Measurements from ENCODE around the gene CADPS2. TPM values are rescaled to one million over a fixed set of nuclear protein-coding genes. Genes with fewer than 3 reads are reported as not detected.

CADPS2 gene
- total RNA-seq, 1 experiment from 2014 or later: 1.3 TPM

DNA sequence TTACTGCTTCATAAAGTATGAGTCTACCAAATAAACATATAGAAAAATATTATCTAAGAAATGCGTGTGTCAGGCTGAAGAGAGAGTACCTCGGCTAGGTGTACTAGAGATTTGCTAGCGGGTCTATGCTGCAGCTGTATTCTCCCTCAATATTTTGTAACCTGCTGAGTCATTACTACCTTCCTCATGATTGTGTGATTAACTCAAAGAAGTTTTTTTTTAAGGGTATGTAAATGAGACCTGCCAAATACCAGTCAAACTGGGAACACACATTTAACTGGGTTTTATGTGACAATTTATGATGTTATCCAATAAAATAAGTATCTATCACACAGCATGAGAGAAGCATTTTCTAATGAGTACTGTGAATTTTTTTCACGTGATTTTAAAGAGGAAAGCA lies 367.8 kb downstream of the CADPS2 start:
- Histone ChIP-seq H3K4me3 (no peak overlapping the region), H3K27me3 (no peaks in the 10 kb centered on the region), H3K9me3 (no peaks in the 10 kb centered on the region), H3K36me3 (no peaks in the 10 kb centered on the region)
- DNase-seq: no peak

DNA sequence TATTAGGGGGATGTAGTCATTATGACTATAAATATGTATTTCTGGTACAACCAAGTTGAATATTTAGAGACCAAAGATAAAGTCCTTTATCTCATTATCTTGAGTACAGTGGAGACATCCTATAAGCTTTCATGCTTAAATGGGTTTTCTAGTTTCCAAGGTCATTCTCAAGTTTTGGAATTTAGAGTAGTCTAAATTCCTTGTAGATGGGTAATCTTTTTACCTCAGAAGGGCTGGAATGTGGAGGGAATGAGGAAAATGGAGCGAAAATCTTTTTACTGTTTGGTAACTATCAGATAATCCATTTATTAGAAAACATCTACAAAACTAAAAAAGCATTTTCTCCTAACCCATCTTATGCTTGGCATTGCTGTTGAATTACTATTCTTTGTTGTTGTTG lies 368.7 kb downstream of the CADPS2 start:
- Histone ChIP-seq H3K4me3 (no peak overlapping the region), H3K9me3 (no peaks in the 10 kb centered on the region), H3K27me3 (no peaks in the 10 kb centered on the region), H3K36me3 (no peaks in the 10 kb centered on the region)
- DNase-seq: no peak

DNA sequence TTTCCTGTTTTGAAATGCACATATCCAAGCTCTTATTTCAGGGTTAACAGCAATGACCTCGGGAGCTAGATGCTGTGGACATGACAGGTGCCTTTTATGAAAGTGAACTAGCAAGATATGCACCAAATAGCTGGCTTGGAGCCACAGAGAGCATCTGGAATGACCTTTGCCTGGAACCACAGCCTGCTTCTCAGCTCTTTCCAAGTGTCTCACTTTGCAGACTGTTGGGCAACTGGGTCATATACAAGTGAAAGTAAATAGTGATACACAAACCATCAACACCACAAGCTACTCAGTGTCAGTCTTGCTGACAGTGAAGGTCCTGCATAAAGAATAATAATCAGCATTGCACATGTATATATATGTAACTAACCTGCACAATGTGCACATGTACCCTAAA lies 370.9 kb downstream of the CADPS2 start:
- no peak for DNase-seq
- H3K9me3 ChIP-seq: no peaks in the 10 kb centered on the region
- H3K36me3 ChIP-seq: no peaks in the 10 kb centered on the region
- no peak overlapping the region for H3K4me3 ChIP-seq
- no peaks in the 10 kb centered on the region for H3K27me3 ChIP-seq

DNA sequence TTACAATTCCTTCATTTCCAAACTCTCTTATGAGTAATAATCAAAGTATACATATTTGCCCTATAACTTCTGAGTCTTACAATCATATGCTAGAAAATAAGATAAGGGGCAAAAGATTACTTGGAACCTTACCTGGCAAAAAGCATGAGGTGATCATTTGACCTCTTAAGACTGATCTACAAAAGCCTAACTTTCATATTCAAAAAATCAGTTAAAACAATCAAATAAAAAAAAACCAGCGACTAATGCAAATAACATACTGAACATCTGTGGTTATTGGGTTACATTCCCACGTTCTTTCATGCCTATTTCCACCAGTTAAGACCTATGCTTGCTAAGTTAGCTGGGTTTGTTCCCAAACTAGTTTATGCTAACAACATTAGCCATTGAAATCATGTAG lies 375.0 kb downstream of the CADPS2 start:
- no peak for DNase-seq
- Histone ChIP-seq H3K36me3 (no peaks in the 10 kb centered on the region), H3K9me3 (no peaks in the 10 kb centered on the region), H3K4me3 (no peak overlapping the region), H3K27me3 (no peaks in the 10 kb centered on the region)

DNA sequence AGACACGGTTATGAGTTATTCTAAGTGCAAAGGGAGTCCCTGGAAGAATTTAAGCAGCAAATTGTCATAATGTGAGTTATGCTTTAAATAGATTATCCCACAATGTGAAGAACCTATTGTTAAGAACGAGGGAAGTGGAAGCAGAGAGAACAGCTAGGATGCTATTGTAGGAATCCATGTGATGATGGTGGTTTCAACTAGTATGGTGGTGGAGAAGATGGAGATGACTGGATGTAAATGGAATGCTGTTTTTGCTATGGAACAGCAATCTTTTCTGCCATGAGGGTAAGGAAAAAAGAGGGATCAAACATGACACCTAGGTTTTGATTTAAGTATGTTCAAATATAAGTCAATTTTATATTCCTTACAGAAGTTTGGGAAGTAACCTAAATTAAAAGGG lies 378.7 kb downstream of the CADPS2 start:
- Histone ChIP-seq H3K4me3 (no peak overlapping the region), H3K36me3 (no peaks in the 10 kb centered on the region), H3K27me3 (no peaks in the 10 kb centered on the region), H3K9me3 (no peaks in the 10 kb centered on the region)
- no peak for DNase-seq

DNA sequence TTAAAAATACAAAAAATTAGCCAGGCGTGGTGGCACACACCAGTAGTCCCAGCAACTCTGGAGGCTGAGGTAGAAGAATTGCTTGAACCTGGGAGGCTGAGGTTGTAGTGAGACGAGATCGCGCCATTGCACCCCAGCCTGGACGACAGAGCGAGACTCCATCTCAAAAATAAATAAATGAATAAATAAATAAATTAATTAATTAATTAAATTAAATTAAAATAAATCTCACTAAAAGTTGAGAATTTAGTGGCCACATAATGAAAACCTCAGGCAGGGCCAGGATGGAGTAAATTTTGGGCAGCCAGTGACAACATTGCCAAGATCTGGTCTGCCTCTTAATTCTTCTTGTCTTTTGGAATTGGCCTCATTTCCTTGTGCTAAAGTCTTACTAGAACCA lies 394.3 kb downstream of the CADPS2 start:
- DNase-seq: no peak
- Histone ChIP-seq H3K27me3 (no peaks in the 10 kb centered on the region), H3K9me3 (no peaks in the 10 kb centered on the region), H3K36me3 (no peaks in the 10 kb centered on the region), H3K4me3 (no peak overlapping the region)

DNA sequence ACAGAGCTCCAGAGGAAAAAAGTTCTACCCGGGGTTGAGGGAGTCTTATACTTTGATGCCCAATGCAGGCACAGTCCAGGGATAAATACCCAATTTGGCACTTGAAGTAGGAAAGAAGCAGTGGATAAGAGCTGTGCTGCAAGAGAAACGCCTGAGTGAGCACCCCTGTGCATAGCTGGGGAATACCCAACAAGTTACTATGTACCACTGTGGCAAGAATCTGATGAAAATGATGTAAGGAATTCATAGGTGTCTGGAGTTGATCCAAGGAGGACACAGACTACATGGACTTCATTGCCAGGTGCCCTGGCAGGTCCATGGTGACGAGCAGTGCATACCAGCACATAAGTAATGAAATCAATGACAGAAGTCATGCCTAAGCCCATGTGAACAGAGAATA lies 398.0 kb downstream of the CADPS2 start:
- no peaks in the 10 kb centered on the region for H3K27me3 ChIP-seq
- H3K4me3 ChIP-seq: no peak overlapping the region
- DNase-seq: no peak
- no peaks in the 10 kb centered on the region for H3K36me3 ChIP-seq
- no peaks in the 10 kb centered on the region for H3K9me3 ChIP-seq

DNA sequence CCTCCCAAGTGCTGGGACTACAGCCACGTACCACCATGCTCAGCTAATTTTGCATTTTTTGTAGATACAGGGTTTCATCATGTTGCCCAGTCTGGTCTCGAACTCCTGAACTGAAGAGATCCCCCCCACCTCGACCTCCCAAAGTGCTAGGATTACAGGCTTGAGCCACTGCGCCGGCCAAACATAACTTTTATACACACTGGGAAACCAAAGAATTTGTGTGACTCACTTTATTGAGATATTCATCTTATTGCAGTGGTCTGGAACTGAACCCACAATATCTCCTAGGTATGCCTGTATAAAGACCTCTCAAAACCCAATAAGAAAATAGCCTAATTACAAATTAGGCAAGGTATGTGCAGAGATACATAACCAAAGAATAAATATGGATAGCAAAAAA lies 399.1 kb downstream of the CADPS2 start:
- DNase-seq: no peak
- no peaks in the 10 kb centered on the region for H3K36me3 ChIP-seq
- H3K4me3 ChIP-seq: no peak overlapping the region
- H3K27me3 ChIP-seq: no peaks in the 10 kb centered on the region
- H3K9me3 ChIP-seq: no peaks in the 10 kb centered on the region

DNA sequence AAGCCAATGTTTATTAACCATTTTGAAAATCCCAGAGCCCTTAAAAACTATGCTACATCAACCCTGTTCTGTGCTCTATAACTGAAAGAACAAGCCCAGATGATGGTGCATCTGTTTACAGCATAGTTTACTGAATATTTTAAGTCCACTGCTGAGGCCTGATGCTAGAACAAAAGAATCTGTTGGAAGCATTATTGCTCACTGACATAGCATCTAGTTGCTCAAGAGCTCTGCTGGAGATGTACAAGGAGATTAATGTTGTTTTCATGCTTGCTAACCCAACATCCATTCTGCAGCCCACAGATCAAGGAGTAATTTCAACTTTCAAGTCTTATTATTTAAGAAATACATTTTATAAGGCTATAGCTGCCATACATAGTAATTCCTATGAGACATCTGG lies 400.4 kb downstream of the CADPS2 start:
- no peaks in the 10 kb centered on the region for H3K9me3 ChIP-seq
- H3K27me3 ChIP-seq: no peaks in the 10 kb centered on the region
- H3K36me3 ChIP-seq: no peaks in the 10 kb centered on the region
- H3K4me3 ChIP-seq: no peak overlapping the region
- no peak for DNase-seq

DNA sequence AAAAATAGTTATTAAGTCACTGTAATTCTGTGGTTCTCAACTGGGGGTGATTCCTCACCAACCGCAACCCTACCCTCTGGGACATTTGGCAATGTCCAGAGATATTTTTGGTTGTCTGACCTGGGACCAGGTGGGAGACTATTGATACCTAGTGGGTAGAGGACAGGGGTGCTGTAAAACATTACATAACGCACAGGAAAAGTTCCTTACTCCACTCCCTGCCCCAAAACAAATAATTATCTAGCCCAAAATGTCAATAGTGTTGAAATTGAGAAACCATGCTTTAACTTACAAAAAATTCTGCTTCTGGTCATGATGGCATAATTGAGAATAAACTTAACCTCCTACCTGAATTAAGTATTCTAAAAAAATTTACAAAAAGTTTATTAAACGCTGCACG lies 404.0 kb downstream of the CADPS2 start:
- no peak overlapping the region for H3K4me3 ChIP-seq
- H3K36me3 ChIP-seq: no peaks in the 10 kb centered on the region
- no peaks in the 10 kb centered on the region for H3K9me3 ChIP-seq
- no peaks in the 10 kb centered on the region for H3K27me3 ChIP-seq
- DNase-seq: no peak

DNA sequence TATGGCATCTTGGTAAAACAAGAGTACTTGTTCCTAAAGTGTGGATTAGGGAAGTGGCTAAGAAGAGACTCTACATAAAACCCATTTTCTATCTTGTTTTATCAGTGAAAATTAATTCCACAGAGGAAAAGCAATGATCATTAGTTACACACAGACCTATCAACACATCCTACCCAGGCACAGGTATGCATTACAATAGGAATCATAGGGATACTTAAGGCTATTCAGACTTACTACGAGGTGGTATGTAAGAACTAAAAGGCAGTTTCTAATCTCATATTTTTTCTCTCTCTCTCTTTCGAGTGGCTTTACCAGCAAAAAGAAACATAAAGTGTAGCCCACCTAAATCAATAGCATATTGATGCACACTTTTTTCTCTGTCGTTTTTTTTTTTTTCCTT lies 415.4 kb downstream of the CADPS2 start:
- no peaks in the 10 kb centered on the region for H3K36me3 ChIP-seq
- no peak for DNase-seq
- H3K9me3 ChIP-seq: no peaks in the 10 kb centered on the region
- H3K27me3 ChIP-seq: no peaks in the 10 kb centered on the region
- no peak overlapping the region for H3K4me3 ChIP-seq

DNA sequence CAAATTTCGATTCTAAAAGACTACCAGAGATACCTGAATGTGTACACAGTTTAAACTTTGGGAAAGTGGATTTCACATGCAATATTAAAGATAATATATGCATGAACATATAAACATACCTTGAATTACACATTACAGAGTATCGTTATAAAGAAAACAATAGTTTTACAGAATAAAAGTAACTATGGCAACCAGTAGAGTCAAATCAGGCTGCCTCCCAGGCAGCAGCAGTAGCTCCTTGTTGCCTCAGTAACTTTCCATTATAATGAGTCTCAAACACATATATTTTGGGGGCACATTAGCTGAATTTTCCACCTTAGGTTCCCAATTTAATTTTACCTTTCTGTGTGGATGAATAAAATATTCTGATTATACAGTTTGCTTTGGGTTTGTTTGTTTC lies 417.3 kb downstream of the CADPS2 start:
- no peak for DNase-seq
- H3K36me3 ChIP-seq: no peaks in the 10 kb centered on the region
- no peaks in the 10 kb centered on the region for H3K9me3 ChIP-seq
- H3K4me3 ChIP-seq: no peak overlapping the region
- no peaks in the 10 kb centered on the region for H3K27me3 ChIP-seq

DNA sequence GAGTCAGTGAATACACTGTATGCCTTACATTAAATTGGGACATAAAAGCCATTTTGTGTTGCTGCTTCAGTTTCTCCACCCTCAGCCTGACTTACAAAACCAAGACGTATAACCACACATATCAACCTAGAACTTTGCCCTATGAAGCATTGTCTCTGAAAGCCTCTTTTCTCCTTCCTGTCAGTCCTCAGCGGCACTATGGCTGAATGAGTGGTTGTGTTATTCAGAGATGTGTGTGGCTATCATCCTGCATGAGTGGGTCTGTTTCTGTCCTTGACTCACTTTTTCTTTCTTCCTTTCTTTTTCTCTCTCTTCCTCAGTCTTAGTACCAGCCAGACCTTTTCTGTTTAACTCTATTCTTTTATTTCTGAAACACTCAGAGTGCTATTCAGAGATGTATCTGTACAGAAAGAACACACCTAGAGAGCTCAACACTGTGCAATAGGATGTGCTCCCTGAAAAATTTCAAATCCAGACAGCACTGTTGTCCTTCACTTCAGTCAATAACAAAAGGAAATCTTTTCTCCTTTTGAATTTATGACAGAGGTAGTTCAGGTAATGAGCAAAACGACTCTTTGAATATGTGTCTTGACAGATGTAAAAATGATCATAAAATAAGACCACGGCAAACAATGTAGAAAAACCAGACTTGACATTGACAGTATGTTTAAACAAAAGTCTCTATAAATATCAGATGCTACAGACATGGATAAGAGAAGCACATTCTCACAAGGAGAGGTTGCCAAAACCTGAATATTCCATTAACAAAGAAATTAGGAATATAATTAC lies 418.4 kb downstream of the CADPS2 start:
- no peak for DNase-seq
- no peaks in the 10 kb centered on the region for H3K27me3 ChIP-seq
- H3K4me3 ChIP-seq: no peak overlapping the region
- no peaks in the 10 kb centered on the region for H3K9me3 ChIP-seq
- no peaks in the 10 kb centered on the region for H3K36me3 ChIP-seq

DNA sequence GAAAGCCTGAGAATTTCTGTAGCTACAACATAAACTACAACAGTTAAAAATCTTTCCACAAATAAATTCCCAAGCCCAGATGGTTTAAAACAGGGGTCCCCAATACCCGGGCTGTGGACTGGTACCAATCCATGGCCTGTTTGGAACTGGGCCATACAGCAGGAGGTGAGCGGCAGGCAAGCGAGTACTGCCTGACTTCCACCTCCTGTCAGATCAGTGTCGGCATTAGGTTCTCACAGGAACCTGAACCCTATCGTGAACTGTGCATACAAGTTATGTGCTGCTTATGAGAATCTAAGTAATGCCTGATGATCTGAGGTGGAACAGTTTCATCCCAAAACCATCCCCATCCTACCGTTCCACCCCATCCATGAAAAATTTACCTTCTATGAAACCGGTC lies 421.0 kb downstream of the CADPS2 start:
- no peaks in the 10 kb centered on the region for H3K27me3 ChIP-seq
- H3K9me3 ChIP-seq: no peaks in the 10 kb centered on the region
- H3K36me3 ChIP-seq: no peaks in the 10 kb centered on the region
- no peak for DNase-seq
- H3K4me3 ChIP-seq: no peak overlapping the region

DNA sequence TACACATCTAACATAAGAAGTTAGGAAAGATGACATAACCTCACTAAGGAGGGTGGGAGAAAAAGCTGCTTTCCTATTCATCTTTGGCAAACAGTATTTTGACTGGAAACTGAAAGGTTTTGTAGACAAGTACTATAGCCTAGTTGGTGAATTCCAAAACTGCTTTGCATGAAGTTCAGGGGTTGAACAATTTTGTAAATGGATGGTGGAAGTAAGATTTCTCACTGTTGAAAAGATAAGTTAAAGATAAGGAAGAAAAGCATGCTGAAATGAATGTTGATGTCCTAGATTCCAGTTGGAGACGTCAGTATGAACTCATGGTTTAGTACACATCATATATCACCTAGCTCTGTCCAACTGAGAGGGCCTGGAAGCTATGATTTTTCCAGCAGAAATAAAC lies 422.6 kb downstream of the CADPS2 start:
- Histone ChIP-seq H3K36me3 (no peaks in the 10 kb centered on the region), H3K4me3 (no peak overlapping the region), H3K27me3 (no peaks in the 10 kb centered on the region), H3K9me3 (no peaks in the 10 kb centered on the region)
- DNase-seq: no peak

DNA sequence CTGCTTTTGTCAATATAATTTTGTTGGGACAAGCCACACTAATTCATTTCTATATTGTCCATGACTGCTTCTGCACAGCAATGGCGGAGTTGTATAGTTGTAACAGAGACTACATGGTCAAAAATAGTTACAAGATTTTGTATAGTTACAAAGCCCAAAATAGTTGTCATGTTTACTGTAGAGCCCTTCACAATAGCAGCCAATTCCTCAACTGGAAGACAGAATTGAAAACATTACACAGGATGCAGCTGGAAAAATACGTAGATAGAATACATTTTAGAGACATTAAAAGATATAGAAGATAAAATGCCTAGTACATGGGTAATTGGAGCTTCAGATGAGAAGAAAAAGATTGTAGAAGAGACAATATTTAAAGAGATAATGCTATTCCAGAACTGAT lies 425.3 kb downstream of the CADPS2 start:
- no peaks in the 10 kb centered on the region for H3K36me3 ChIP-seq
- H3K27me3 ChIP-seq: no peaks in the 10 kb centered on the region
- H3K4me3 ChIP-seq: no peak overlapping the region
- DNase-seq: no peak
- no peaks in the 10 kb centered on the region for H3K9me3 ChIP-seq

DNA sequence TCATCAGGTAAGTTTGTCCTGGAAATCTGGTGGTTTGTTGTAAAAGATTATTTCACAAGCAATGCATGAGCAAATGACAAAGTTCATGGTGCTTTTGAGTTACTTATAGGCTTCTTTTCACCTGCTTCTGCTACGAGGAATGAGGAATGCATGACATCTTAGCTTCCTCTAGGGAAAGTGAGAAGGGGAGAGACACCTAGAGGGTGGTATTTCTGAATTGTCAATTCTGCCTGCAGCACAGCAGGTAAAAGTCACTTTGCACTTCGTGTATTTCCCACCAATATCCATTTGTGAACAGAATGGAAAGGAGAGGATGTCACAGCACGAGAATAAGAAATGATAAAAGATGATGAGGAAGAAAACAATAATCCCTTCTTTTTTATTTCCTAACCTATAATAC lies 428.3 kb downstream of the CADPS2 start:
- DNase-seq: no peak
- H3K27me3 ChIP-seq: no peaks in the 10 kb centered on the region
- H3K4me3 ChIP-seq: no peak overlapping the region
- no peaks in the 10 kb centered on the region for H3K9me3 ChIP-seq
- no peaks in the 10 kb centered on the region for H3K36me3 ChIP-seq

DNA sequence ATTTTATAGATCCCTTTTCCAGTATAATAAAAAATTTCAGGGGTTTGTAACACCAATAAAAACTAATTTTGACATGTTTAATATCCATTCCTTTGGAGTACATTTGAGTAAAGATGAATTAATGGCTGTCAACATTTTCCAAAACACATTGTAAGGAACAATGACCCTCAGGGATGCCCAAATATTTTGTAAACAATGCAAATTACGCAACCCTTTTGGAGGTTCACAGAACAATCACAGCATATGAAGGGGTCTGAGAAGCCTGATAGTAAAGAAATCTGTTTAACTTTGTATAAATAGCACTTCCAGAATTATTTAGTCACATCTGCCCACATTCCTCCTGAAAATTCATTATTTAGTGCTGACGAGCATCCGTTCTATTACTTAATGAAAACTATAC lies 428.9 kb downstream of the CADPS2 start:
- DNase-seq: no peak
- Histone ChIP-seq H3K9me3 (no peaks in the 10 kb centered on the region), H3K36me3 (no peaks in the 10 kb centered on the region), H3K4me3 (no peak overlapping the region), H3K27me3 (no peaks in the 10 kb centered on the region)
